NCI-H2196 treated with DMSO at 0.1 percent for 48 hours (cell line): ENCODE measurements around the gene TIMM22.
"Not testable (repeated sequence)": the region's sequence is repeated elsewhere in the genome, so short reads cannot be mapped to it uniquely, and the experiment has no call there.

ENCODE experiments used
- DNase-seq: peaks from one replicate; lab custom pipeline; 2025; ENCODE audit not compliant: unreplicated experiment; lab: John Stamatoyannopoulos, UW

The TIMM22 gene

DNA sequence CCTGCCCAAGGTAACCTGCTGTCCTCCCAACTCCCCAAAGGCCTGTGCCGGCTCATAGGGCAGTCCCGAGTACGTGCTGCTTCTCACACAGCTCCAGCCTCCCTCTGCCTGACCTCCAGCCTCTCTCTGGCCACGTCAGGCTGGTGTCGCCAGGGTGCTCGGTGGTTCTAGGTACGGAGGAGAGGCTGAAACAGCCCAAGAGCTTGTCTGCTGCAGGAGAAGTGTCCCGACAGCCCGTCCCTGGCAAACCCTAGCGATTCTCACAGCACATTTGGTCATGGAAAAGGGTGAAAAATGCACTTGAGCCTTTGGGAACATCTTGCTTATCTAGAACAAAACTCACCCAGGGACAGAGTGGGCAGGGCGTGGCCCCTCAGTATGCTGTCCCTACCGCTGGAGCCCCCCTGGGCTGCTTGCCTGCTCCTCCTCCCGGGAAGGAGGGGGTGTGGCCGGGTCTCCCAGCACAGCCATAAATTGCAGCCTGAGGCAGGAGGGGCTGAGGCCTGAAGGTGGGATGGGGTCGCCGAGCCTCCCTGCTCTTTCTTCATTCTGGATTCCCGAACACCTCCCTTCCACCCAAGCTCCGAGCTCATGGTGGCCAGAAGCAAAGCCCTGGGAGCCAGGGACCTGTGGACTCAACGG lies 40.4 kb downstream of the TIMM22 start:
- no peak for DNase-seq

DNA sequence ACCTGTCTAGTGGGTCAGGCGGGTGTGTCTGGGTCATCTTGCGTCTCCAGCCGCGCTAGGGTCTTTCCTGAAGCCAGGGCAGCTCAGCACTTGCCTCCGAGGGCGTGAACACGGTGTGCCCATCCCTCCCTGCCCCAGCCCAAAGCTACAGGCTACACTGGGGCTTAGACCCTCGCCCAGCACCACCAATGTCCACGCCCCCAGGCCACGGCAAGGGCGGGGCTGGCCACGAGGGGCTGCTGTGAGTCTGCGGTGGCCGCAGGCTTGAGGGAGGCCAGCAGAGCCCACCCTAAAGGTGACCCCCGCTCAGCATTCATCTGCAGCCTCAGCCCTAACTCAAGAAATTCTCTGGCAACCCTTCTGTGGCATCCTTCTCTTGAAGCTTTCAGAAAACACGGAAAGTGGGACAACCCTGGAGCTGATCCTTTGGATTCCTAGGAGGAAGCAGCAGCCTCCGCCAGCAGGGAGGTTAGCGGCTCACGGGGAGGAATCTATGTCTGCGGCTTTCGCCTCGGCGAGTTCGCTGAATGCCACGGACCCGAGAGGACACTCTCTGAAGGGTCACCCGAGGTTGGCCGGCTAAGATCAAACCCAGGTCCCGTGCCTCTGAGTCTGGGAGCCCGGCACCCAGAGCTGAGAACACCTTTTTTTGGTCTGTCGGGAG lies 41.7 kb downstream of the TIMM22 start:
- DNase-seq: no peak

DNA sequence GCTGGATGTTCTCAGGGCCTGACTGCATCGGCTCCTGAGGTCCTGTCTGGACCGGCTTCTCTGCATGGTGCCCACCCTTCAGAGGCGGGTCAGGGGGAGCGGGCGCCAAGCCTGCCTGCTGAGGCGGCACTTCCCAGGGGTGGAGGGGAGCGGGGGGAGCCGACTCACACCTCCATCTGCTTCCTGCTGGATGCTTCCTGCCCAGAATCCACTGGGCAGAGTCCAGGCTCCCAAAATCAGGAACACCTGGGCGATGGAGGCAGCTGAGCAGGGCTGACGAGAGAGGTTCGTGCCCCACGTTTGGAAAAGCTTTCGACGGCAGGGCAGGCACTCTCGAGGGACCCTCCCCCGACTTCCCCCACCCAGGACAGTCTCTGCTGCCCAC lies 42.2 kb downstream of the TIMM22 start:
- no peak for DNase-seq

DNA sequence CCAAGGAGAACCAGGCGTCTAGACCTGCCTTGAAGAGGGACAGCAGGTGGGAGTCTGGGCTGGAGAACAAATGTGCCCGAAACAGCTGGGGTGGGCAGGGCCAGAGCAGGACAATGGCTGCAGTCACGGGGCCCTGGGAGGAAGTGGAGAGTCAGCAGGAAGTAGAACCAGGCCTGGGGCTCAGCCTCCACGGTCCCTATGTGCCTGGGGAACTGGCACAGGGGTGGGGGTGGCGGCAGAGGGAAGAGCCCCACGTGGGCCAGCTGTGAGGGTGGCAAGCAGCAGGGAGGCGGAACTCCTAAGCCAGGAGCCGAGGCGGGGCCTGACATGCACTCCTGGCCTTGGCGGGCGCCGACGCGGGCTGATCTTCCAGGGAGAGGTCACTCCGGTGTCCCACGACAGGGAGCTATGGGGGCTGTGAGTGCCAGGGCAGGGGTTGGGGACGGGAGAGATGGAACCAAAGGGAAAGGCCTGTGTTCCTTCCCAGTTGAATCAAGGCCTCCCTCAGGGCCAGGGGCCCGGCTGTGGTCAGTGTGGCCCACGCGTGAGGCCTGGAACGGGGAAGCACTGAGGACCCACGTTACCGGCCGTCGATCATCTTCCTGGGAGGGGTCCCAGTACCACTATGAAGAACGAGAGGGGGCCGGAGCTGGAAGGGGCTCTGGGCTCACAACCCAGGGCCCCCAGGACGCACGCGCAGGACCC lies 42.7 kb downstream of the TIMM22 start:
- no peak for DNase-seq

DNA sequence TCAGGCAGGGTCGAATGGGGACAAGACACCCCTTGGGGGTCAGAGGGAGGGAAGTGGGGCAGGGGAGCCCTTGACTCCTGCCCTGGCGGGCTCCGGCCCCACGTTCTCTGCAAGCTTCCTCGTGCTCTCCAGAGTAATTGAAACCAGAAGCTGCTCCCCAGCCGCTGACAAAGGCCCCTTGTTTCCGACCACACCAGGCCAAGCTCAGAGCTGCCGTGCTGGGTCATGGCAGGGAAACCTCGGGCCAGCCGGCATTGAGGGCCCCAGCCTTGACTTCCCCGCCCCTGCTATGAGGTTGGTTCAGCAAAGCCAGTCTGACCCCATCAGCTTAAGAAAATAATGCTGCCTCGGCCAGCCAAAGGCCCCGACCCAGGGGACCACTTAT lies 43.3 kb downstream of the TIMM22 start:
- DNase-seq: no peak

DNA sequence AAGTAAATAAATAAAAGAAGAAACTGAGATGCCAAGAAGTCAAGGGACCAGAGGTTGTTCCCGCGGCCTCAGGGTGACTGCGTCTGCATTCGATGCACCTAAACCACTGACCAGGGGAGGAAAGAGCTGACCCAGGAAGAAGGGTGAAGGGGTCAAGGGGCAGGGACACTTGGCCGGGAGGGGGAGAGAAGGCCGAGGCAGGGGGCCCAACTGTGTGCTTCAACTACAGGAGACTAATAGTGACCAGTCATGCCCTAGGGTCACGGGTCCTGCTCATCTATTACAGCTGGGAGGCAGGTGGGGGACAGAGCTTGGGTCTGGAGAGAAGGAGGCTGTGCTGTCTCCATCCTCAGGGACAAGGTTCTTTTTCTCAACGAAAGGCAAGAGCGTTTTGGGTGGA lies 44.8 kb downstream of the TIMM22 start:
- no peak for DNase-seq

DNA sequence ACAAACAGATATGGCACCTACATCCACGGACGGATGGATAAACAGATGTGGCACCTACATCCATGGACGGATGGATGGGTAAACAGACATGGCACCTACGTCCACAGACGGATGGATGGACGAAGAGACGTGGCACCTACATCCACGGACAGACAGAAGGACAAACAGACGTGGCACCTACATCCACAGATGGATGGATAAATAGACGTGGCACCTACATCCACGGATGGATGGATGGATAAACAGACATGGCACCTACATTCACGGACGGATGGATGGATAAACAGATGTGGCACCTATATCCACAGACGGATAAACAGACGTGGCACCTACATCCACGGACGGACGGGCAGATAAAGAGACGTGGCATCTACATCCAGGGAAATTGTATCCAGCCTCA lies 45.6 kb downstream of the TIMM22 start:
- DNase-seq: no peak

DNA sequence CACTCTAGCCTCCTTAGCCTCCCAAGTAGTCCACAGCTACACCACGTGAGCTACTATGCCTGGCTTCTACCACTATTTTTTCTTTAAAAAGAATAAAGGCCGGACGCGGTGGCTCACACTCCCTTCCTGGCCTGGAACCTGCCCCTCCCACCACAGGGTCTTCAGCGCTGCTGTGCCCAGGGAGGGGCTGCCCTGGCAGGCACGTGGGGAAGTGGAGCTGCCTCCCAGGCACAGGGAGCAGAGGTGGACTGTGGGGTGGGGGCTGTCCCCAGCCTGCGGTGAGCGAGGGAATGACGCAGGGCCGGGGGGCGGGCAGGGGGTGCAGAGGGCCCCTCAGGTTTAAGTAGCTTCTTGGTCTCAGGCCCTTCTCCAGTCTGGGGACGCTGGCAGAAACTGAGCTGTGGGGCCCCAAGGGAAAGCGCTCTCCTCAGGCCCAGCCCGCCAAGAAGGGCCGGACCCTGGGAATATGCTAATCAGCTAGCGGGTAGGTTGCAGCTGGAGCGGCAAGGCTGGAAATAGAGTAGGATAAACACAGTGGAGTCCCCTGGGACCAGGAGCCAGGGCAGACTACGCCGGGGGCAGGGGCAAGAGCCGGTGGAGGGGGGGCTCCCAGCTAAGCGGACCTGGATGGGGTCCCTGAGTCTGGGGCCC lies 46.8 kb downstream of the TIMM22 start:
- no peak for DNase-seq

DNA sequence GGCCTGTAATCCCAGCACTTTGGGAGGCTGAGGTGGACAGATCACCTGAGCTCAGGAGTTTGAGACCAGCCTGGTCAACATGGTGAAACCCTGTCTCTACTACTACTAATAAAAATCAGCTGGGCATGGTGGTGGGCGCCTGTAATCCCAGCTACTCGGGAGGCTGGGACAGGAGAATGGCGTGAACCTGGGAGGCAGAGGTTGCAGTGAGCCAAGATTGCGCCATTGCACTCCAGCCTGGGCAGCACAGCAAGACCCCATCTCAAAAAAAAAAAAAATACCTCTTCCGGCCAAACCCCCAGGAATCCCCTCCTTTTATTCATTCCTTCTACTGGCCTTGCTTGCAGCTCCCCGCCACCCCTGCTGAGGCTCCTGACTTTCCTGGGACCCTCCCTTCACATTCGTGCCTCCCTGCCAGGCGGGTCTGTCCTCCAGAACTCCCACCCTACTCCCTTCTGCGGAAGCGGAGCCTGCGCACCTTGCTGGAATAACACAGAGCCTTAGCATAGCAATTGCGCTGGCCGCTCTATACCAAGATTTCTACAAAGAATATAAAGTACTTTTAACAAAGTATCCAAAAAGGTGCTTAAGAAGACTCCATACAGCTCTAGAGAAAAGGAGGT lies 47.6 kb downstream of the TIMM22 start:
- DNase-seq: not testable (repeated sequence)

DNA sequence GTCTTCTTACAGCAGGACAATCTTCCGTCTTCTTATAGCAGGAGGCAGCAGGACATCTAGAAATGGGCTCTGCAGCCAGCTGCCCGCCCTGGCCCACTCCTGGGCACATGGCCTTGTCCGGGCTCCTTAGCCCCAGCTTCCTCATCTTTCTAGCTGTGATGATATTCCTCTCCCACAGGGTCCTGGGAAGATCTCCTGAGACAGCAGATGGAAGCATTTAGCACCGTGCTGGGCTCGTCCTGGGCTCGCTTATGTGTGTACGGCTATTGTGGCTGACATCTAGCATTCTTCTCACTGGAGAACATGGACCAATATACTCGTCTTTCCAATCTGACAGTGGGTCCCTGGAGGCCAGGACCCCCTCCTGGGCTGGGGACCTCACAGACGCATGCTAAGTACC lies 48.5 kb downstream of the TIMM22 start:
- DNase-seq: no peak

DNA sequence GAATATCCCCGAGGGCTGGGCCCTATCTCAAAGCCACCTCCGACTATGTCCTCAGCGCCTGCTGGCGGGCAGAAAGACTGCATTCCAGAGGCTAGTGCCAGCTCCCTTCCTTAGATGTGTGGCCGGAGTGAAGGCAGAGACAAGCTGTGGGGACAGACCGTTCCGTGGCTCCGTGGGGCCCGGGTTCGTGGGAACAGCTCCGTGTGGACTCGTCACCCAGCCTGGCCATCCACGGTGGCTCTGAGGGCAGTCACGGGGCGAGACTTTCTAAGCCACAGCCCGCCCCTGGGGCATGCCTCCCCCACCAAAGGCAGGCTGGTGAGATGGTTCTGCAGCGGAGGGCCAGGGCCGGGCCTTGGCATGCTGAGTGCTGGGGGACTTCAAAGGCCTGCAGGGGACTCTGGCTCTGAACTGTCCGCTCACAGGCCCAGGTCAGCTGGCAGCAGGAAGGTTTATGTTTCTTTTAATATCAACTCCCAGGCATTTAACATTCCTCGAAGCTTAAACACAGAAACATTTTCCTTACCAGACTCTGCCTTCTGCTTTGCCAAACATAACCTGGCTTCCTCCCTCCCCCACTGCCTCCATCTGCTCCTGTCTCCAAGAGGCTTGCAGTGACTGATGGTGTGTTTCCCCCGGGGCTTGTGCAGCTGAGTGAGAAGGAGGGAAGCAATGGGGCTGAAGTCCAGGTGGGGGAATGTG lies 50.4 kb downstream of the TIMM22 start:
- no peak for DNase-seq

DNA sequence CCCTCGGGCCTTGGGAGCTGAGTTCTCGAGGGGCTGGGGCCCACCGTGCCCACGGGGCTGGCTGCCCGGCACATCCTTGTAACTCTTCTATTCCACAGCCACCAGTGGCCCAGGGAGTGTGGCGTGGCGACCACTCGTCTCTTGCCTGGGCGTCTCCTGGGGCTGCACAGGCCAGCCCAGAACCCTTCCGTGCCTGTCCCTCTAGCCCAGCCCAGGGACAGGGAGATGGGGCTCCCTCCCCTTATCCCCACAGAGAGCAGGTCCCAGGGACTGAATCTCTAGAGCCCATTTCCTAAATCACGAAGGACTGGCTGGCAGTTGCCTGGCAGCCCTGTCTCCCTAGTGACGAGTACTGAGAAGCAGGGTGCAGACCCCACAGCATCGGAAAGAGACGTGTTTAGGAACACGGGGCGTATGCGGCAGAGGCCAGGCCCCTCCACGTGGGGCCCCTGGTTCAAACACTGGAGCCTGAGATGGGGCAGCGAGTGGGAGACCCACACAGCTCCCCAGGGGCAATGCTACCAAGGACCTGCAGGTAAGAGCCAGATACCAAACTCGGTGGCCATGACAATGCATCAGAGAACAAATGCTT lies 51.0 kb downstream of the TIMM22 start:
- DNase-seq: no peak

DNA sequence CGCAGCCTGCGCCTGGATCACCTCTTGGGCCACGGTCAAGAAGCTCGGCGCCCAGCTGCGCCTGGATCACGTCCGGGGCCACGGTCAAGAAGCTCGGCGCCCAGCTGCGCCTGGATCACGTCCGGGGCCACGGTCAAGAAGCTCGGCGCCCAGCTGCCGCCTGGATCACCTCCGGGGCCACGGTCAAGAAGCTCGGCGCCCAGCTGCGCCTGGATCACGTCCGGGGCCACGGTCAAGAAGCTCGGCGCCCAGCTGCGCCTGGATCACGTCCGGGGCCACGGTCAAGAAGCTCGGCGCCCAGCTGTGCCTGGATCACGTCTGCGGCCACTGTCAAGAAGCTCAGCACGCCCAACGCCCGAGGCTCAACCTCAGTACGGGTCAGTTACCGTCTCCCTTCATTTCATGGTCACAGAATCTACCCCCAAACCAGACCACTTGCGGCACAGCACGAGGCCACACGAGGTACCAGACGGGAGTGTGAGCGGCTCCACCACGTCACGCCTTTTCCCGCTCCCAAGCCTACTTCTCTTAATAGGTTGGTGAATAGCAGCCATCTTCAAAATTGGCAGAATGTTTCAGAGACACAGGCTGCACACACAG lies 51.7 kb downstream of the TIMM22 start:
- not testable (repeated sequence) for DNase-seq

DNA sequence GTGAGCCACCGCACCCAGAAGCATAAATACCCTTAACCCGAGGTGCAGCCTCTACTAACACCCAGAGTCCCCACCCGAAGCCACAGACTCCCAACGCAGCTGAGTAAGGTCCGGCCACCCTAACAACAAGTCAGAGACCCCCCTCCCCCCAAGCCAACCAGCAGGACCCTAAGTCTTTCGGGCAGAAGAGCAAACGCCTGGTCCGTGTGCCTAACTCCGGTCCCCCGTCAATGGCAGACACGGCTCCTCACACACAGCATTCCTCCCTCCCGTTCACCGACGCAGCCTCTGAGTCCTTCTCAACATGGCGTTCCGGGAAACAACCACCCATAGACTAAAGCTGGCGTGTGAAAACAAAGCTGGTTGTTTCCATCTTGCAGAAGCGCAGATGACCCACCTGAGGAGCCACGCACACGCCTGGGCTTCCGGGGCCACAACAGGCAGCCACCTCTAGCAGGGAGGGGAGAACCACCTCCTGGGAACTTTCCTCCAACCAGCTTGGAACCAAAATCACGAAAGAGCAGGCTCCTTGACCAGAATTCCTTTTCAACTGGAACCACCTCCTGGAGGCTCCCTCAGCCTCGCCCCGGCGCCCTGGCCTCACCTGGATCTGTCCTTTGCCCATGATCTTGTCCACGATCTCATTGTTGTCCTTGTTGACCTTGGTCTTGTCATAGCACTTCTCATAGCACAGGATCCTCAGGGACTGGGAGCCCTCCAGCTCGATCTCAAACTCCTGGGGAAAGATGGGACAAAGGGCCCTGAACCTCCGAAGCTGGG lies 52.7 kb downstream of the TIMM22 start:
- no peak for DNase-seq

DNA sequence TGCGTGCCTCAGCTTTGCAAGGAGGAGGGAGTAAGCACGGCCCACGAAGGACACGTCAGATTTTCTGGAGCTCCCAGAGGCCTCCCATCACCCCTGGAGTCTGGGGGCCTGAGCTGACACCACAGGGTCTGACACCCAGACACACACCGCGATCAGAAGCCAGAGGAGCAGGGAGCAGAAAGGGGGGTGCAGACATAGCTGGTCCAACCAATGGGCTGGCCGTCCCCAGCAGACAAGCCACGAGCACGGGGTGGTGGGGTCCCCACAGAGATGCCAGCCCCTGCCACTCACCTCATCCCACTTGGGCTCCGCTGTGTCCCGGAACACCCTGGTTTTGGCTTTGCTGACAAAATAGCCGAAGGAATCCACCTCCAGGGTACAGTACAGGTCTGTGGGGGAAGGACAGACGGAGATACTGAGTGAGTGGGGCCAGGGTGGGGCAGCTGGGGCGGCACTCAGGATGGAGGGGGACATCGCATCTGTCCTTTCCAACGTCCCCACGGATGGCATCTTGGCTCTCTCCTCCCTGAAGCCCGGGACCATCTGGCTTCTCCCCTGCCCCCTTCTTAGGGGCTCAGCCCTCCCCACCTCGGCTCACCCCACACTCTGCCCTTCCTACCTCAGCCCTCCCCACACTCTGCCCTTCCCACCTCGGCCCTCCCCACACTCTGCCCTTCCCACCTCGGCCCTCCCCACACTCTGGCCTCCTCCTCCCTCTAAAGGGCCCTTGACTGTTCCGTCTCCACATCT lies 53.5 kb downstream of the TIMM22 start:
- no peak for DNase-seq

DNA sequence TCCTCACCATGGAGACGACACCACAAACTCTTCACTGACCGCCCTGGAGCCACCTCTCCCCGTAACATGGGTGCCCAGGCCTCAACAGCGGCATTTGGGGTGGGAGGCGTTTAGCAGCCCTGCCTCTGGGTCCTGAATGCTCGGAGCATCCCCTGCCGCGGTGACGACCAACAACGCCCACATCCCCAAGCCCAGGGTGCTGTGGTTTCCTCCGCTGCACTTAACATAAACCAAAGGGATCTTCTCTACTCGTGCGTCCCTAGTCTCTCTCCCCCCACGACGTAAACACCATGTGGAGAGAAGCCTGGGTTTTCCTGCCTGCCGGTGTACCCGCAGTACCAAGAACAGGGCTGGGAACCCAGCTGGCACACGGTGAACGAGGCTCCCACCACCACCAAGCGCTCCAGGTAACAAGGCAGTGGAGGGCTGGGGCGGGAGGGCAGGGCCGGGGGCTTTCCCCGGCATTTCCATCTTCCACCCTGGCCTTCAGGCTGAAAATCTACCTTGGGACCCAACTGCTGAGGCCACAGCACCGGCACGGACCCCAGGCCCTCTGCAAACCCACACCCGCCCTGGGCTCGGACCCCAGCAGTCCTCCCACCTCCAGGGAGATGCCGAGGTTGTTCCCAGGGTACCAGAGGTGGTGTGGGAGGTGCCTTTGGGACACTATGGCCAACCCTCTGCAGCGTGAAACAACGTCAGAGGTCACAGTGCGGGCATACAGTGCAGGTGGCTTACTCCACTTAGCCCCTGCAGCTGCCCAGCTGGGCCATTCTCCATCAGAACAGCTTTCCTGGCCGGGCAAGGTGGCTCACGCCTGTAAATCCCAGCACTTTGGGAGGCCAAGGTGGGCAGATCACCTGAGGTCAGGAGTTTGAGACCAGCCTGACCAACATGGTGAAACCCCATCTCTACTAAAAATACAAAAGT lies 54.3 kb downstream of the TIMM22 start:
- DNase-seq: no peak
